Naive thymus-derived CD4-positive, alpha-beta T cell (primary cell): ENCODE measurements around the gene KRT34. TPM values are rescaled to one million over a fixed set of nuclear protein-coding genes. Genes with fewer than 3 reads are reported as not detected.
A peak's percentile ranks its signal among the peaks of the same experiment; 100 is the strongest.

Experiments
- ATAC-seq: fragments of 150-1000 bp; cut with Tn5 transposase; 2 replicates; pipeline ENCODE4 v1.10.0; 2021; ENCODE audit warnings: mild to moderate bottlenecking, moderate library complexity
- CTCF ChIA-PET: fragments of 350-600 bp; sonication (Branson Sonifier 250); formaldehyde crosslinking; loops from one replicate; lab custom pipeline; 2021; ENCODE audit warnings: antibody characterized with exemption; lab: Charles Lee
- POLR2A ChIA-PET: fragments of 350-600 bp; sonication (Branson Sonifier 250); formaldehyde crosslinking; loops from one replicate; lab custom pipeline; 2021; ENCODE audit warnings: antibody characterized with exemption, inconsistent platforms; lab: Charles Lee
- DNase-seq, 9 donors: peaks; one replicate each; pipeline versions ENCODE4 v3.0.0 to v3.0.0-alpha.2; 2020 to 2022; ENCODE audit warnings: mixed read lengths in 1 of 9
- H3K27ac ChIP-seq: one replicate; pipeline ENCODE4 v1.7.0; 2013; ENCODE audit warnings: mild to moderate bottlenecking, low read depth, low read length, moderate library complexity
- H3K27me3 ChIP-seq, 2 donors: one replicate each; pipeline ENCODE4 v1.7.0; 2013; ENCODE audit warnings: low read length in 2 of 2, mild to moderate bottlenecking in 2 of 2, moderate library complexity in 2 of 2; ENCODE audit not compliant: control insufficient read depth in 2 of 2, insufficient read depth in 2 of 2
- H3K36me3 ChIP-seq, 3 experiments: 1 replicate in 2 of 3; 2 replicates in 1 of 3; pipeline ENCODE4 v1.7.0; 2013; ENCODE audit warnings: low read length in 3 of 3, mild to moderate bottlenecking in 3 of 3, moderate library complexity in 1 of 3; ENCODE audit not compliant: insufficient read depth in 3 of 3, control insufficient read depth in 2 of 3
- H3K4me1 ChIP-seq, 2 donors: one replicate each; pipeline ENCODE4 v1.7.0; 2013; ENCODE audit warnings: low read length in 2 of 2, mild to moderate bottlenecking in 2 of 2, moderate library complexity in 1 of 2; ENCODE audit not compliant: control insufficient read depth in 2 of 2, insufficient read depth in 2 of 2
- H3K4me3 ChIP-seq: 2 replicates; pipeline ENCODE4 v1.7.0; 2013; ENCODE audit warnings: mild to moderate bottlenecking, low read length
- H3K9me3 ChIP-seq, 3 experiments: 1 replicate in 2 of 3; 2 replicates in 1 of 3; pipeline ENCODE4 v1.7.0; 2013; ENCODE audit warnings: low read length in 3 of 3; ENCODE audit not compliant: control insufficient read depth in 2 of 3
- H3K27ac Mint-ChIP-seq, 9 donors: one replicate each; pipeline ENCODE4 v1.8.0; 2020 to 2022; ENCODE audit warnings: mixed read lengths in 9 of 9, mild to moderate bottlenecking in 8 of 9, moderate library complexity in 5 of 9, inconsistent platforms in 2 of 9
- H3K27me3 Mint-ChIP-seq, 5 donors: one replicate each; pipeline ENCODE4 v1.8.0; 2021 to 2022; ENCODE audit warnings: mixed read lengths in 5 of 5, mild to moderate bottlenecking in 1 of 5
- H3K36me3 Mint-ChIP-seq, 5 donors: one replicate each; pipeline ENCODE4 v1.8.0; 2020 to 2022; ENCODE audit warnings: mixed read lengths in 5 of 5, mild to moderate bottlenecking in 3 of 5, inconsistent platforms in 1 of 5
- H3K4me1 Mint-ChIP-seq, 7 donors: one replicate each; pipeline ENCODE4 v1.8.0; 2020 to 2022; ENCODE audit warnings: mixed read lengths in 7 of 7, mild to moderate bottlenecking in 3 of 7, inconsistent platforms in 1 of 7
- H3K4me3 Mint-ChIP-seq, 10 donors: one replicate each; pipeline ENCODE4 v1.8.0; 2020 to 2022; ENCODE audit warnings: mild to moderate bottlenecking in 10 of 10, mixed read lengths in 10 of 10, moderate library complexity in 6 of 10, inconsistent platforms in 2 of 10
- H3K9me3 Mint-ChIP-seq, 11 donors: one replicate each; pipeline ENCODE4 v1.8.0; 2020 to 2022; ENCODE audit warnings: mixed read lengths in 11 of 11, mild to moderate bottlenecking in 4 of 11, inconsistent platforms in 1 of 11, moderate library complexity in 1 of 11
- intact Hi-C, 2 donors: fragments of 100-400 bp; cut with micrococcal nuclease; formaldehyde crosslinking; loops; one replicate each; pipeline ENCODE4 v1.15.1; 2023
- polyA plus RNA-seq, 2 donors: library from polyadenylated mRNA; unstranded; fragments of 300-500 nt; fragmentation: Illumina TruSeq; gene quantifications; one replicate each; pipeline ENCODE4 v1.2.3, GENCODE V29; 2021
- total RNA-seq, 6 experiments: library from RNA in 5 of 6; stranded (reverse) in 5 of 6; gene quantifications; 1 replicate in 5 of 6; 2 replicates in 1 of 6; pipeline ENCODE4 v1.2.3 and lab custom pipeline; 2021 to 2026

The KRT34 gene
- total and polyA plus RNA-seq, 7 experiments from 2014 or later = not detected

DNA sequence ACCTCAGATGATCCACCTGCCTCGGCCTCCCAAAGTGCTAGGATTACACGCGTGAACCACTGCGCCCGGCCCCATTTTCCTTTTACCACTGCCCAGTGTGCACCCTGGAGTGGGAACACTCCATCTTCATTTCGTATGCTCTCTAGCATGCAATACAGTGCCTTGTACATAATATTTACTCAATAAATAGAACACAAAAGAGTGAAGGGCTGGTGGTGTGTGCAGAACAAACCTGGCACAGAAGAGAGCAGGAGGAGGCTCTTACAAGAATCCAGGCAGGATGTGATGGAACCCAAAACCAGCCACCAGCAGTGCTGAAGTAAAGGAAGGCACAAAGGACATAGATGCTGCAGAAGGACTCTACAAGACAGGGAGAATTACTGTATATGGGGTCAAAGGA lies 35.0 kb upstream of the KRT34 start:
- Mint-ChIP-seq H3K27me3 (no peaks in the 10 kb centered on the region), H3K4me1 (peaks cover 0 to 19% (median 9%) of the 10 kb centered on the region in 7 donors), H3K4me3 (no peak overlapping the region), H3K27ac (peak overlapping the region in 1 of 9 donors; percentile 9), H3K9me3 (no peaks in the 10 kb centered on the region), H3K36me3 (no peaks in the 10 kb centered on the region)
- Histone ChIP-seq H3K4me3 (no peak overlapping the region), H3K36me3 (no peaks in the 10 kb centered on the region), H3K4me1 (peaks cover 0 to 6% of the 10 kb centered on the region in 2 donors), H3K27ac (no peak overlapping the region), H3K27me3 (no peaks in the 10 kb centered on the region), H3K9me3 (no peaks in the 10 kb centered on the region)
- DNase-seq (no peak), ATAC-seq (no peak)
- intact Hi-C loops = no loop called here
- ChIA-PET POLR2A (interaction anchor here (1.8 kb wide), 1 partner anchor 8 kb away, joined by 5 read pairs; no protein-coding TSS in a partner anchor), CTCF (no interaction called here)

DNA sequence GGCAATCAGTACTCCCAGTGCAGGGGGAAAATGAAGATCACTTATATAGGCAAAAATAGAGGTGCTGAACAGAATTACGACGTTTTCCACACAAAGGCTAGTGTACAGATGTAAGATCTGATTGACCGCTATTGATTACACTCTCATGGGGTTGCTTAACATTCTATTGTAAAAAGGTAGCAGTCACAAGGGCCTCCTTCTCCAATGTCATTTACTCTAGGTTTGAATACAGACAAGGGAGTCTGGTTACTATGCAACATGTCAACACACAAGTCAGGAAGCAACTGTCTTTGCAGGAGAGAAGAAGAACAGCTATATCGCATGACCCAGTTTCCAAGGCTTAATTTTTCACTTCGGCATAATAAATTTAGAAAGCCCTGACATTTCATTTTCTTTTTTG lies 34.4 kb upstream of the KRT34 start:
- Mint-ChIP-seq H3K36me3 (no peaks in the 10 kb centered on the region), H3K27ac (no peak overlapping the region), H3K9me3 (no peaks in the 10 kb centered on the region), H3K27me3 (no peaks in the 10 kb centered on the region), H3K4me3 (no peak overlapping the region), H3K4me1 (peaks cover 0 to 19% (median 9%) of the 10 kb centered on the region in 7 donors)
- no peak for DNase-seq
- POLR2A ChIA-PET = no interaction called here
- intact Hi-C loops = no loop called here
- Histone ChIP-seq H3K4me3 (no peak overlapping the region), H3K27me3 (no peaks in the 10 kb centered on the region), H3K9me3 (no peaks in the 10 kb centered on the region), H3K36me3 (no peaks in the 10 kb centered on the region), H3K4me1 (peaks cover 0 to 6% of the 10 kb centered on the region in 2 donors), H3K27ac (no peak overlapping the region)
- CTCF ChIA-PET = interaction anchor here (0.6 kb wide), 1 partner anchor 978 kb away, joined by 5 read pairs; no protein-coding TSS in a partner anchor
- ATAC-seq = no peak

DNA sequence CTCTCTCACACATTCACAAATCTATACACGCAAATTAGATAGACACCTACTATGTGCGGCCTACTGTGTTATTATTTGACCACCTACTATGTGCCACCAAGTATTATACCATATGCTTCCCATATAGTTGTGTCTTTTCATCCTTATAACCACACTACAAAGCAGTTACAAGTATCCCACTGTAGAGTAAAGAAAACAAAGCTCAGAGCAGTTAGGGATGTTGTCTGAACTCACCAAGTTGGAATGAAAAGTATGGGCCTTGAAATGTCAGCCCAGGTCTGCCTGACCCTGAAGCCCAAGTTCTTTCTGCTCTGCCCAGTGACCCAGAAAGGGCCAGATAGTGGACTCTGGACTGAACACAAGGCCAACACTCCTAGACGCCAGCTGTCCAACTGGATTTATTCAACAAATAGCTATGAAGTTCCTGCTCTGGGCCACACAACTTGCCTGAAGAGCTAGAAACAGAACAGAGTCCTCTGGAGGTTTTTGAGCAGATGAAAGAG lies 33.8 kb upstream of the KRT34 start:
- Histone ChIP-seq H3K4me1 (peaks cover 0 to 6% of the 10 kb centered on the region in 2 donors), H3K36me3 (no peaks in the 10 kb centered on the region), H3K27ac (no peak overlapping the region), H3K4me3 (no peak overlapping the region), H3K27me3 (no peaks in the 10 kb centered on the region), H3K9me3 (no peaks in the 10 kb centered on the region)
- POLR2A ChIA-PET = interaction anchor here (0.5 kb wide), 1 partner anchor 30 kb away, joined by 4 read pairs; no protein-coding TSS in a partner anchor
- DNase-seq (no peak), ATAC-seq (no peak)
- Mint-ChIP-seq H3K4me3 (no peak overlapping the region), H3K36me3 (no peaks in the 10 kb centered on the region), H3K4me1 (peaks cover 0 to 19% (median 9%) of the 10 kb centered on the region in 7 donors), H3K9me3 (no peaks in the 10 kb centered on the region), H3K27ac (peak overlapping the region in 2 of 9 donors; percentile 7 to 21), H3K27me3 (no peaks in the 10 kb centered on the region)
- CTCF ChIA-PET = no interaction called here
- intact Hi-C loops = no loop called here

- Mint-ChIP-seq H3K27ac (peak overlapping the region in 2 of 9 donors; percentile 7 to 32), H3K36me3 (no peaks in the 10 kb centered on the region), H3K4me3 (no peak overlapping the region), H3K27me3 (no peaks in the 10 kb centered on the region), H3K9me3 (no peaks in the 10 kb centered on the region), H3K4me1 (peaks cover 0 to 19% (median 9%) of the 10 kb centered on the region in 7 donors)
- ATAC-seq = no peak
- peaks cover 0 to 5% of the 10 kb centered on the region in 2 donors for H3K4me1 ChIP-seq
- ChIA-PET POLR2A (interaction anchor here (0.5 kb wide), 1 partner anchor 29 kb away, joined by 4 read pairs; no protein-coding TSS in a partner anchor), CTCF (no interaction called here)
- no peaks in the 10 kb centered on the region for H3K9me3 ChIP-seq
- no peaks in the 10 kb centered on the region for H3K27me3 ChIP-seq
- intact Hi-C loops = no loop called here
- H3K27ac ChIP-seq = no peak overlapping the region
- H3K36me3 ChIP-seq = no peaks in the 10 kb centered on the region
- no peak for DNase-seq
- H3K4me3 ChIP-seq = no peak overlapping the region
These were observed 33.3 kb upstream of the KRT34 start for GRCh38 chr17:41415411-41415810.

DNA sequence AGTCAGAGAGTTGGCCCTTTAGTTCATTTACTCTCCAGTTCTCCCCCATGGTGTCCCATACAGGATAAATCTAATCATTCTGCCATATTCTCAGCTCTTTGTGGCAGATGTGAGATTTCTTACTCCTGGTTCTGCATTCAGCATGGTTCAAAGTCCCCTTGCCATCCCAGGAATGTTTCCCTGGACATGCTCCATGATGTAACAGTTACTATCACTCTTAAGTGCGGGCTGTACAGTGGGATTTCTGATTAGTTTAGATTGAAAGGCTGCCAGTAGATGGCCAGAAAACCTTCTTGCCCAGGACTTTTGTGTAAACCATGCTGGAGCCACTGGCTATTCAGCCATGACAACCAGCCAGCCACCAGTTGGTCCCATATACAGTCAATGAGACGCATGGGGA lies 31.9 kb upstream of the KRT34 start:
- CTCF ChIA-PET = interaction anchor here (1.7 kb wide), 1 partner anchor 135 kb away, joined by 4 read pairs; no protein-coding TSS in a partner anchor

DNA sequence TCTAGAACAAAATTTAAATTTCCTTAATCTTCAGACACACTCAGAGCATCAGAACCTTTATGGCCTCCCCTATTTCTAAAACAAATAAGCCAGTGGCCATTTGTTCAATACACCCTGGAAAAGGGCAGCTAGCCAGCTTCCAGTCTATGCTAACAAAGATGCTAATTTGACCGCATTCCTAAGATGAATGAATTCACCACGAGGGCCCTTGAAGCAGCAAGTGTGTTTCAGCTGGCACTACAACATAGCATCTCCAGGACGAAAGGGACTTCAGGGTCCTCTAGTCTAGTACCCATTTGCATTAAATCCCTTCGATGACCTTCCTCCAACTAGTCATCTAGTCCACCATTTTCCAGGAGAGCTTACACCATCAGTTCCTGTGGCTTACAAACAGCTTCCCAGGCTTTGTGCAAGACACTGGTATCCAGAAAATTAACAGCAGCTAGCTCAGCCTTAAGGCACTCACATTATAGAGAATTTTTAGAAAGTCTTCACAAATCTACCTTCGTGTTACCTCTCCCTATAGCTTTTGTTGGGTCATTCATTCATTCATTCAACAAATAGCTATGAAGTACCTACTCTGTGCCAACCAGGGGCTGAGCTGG lies 31.3 kb upstream of the KRT34 start:
- H3K9me3 ChIP-seq = no peaks in the 10 kb centered on the region
- no peaks in the 10 kb centered on the region for H3K27me3 Mint-ChIP-seq
- ChIA-PET CTCF (interaction anchor here (0.8 to 1.7 kb wide), 2 partner anchors 91 to 136 kb away, joined by 3 to 4 read pairs; no protein-coding TSS in a partner anchor), POLR2A (no interaction called here)
- no peaks in the 10 kb centered on the region for H3K27me3 ChIP-seq
- no peaks in the 10 kb centered on the region for H3K36me3 Mint-ChIP-seq
- intact Hi-C loops = no loop called here
- no peak overlapping the region for H3K4me3 ChIP-seq
- peaks cover 5 to 30% (median 16%) of the 10 kb centered on the region in 7 donors for H3K4me1 Mint-ChIP-seq
- peaks cover 9 to 14% of the 10 kb centered on the region in 2 donors for H3K4me1 ChIP-seq
- no peak for ATAC-seq
- no peak for DNase-seq
- H3K4me3 Mint-ChIP-seq = no peak overlapping the region
- H3K27ac ChIP-seq = no peak overlapping the region
- no peaks in the 10 kb centered on the region for H3K36me3 ChIP-seq
- no peaks in the 10 kb centered on the region for H3K9me3 Mint-ChIP-seq
- no peak overlapping the region for H3K27ac Mint-ChIP-seq

More for the DNA sequence above, 31.9 kb upstream of the KRT34 start:
- Histone ChIP-seq H3K36me3 (no peaks in the 10 kb centered on the region), H3K27ac (no peak overlapping the region), H3K27me3 (no peaks in the 10 kb centered on the region), H3K9me3 (no peaks in the 10 kb centered on the region), H3K4me1 (peaks cover 5 to 9% of the 10 kb centered on the region in 2 donors), H3K4me3 (no peak overlapping the region)
- no peaks in the 10 kb centered on the region for H3K36me3 Mint-ChIP-seq
- POLR2A ChIA-PET = no interaction called here
- H3K4me3 Mint-ChIP-seq = no peak overlapping the region
- no peak overlapping the region for H3K27ac Mint-ChIP-seq
- ATAC-seq (no peak), DNase-seq (no peak)
- H3K9me3 Mint-ChIP-seq = no peaks in the 10 kb centered on the region
- peaks cover 3 to 24% (median 12%) of the 10 kb centered on the region in 7 donors for H3K4me1 Mint-ChIP-seq
- intact Hi-C loops = no loop called here
- H3K27me3 Mint-ChIP-seq = no peaks in the 10 kb centered on the region
